GM19468 (cell line): ENCODE data around the gene CLPTM1L.
"Not testable (repeated sequence)": the region's sequence is repeated elsewhere in the genome, so short reads cannot be mapped to it uniquely, and the experiment has no call there.

Experiments
- ATAC-seq: cut with Tn5 transposase; IDR thresholded peaks from one replicate; pipeline ENCODE4 v1.9.1; 2021; ENCODE audit warnings: mild to moderate bottlenecking, moderate library complexity, moderate number of reproducible peaks; ENCODE audit not compliant: unreplicated experiment; ENCODE audit errors: extremely low read depth

Gene CLPTM1L

DNA sequence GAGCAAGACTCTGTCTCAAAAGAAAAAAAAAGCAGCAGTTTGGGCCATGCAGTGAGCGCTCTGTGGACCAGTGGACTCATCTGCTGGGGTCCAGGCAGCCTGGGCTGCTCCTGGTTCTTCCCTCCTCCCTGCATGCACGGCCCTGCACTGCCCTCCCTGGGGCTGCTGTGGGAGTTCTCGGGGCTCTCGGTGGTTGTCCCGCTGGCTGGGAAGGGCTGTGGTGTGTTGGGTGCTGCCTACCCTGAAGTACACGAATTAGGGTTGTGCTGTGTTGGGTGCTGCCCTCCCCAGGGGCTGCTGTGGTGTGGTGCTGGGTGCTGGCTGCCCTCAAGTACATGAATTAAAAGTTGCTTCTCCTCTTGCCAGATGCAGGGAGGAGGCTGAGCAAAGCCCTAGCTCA, 18.3 kb upstream of the CLPTM1L start:
- no peak for ATAC-seq

DNA sequence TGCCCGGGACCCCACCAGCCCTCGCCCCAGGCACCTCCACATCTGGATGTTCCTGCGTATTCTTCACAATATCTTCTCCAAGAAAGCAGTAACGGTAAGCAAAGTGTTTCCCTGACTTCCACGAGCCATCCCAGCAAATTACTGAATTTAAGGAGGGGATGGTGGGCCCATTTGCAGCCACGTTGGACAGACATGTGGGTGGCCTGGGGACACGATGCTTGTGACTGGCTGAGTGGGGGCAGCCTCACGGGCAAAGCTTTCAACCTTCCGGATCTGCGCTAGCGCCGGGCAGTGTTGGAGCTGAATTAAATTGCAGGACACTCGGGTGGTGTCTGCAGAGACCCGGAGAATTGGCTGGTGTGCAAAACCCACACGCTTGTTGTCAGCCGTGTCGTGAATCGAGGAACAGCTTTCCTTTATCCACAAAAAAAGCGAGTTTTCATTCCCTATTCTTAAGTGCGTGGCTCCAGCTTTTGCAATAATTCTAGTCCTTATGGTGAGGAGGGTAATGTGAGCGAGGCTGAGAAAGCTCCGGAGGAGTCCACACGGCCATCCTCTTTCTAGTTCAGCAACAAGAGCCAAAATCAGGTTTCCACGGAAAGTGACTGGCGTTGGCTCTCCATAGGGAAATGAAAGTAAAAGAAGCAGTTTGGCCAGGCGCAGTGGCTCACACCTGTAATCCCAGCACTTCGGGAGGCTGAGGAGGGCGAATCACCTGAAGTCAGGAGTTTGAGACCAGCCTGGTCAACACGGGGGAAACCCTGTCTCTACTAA, 17.5 kb upstream of the CLPTM1L start:
- no peak for ATAC-seq

DNA sequence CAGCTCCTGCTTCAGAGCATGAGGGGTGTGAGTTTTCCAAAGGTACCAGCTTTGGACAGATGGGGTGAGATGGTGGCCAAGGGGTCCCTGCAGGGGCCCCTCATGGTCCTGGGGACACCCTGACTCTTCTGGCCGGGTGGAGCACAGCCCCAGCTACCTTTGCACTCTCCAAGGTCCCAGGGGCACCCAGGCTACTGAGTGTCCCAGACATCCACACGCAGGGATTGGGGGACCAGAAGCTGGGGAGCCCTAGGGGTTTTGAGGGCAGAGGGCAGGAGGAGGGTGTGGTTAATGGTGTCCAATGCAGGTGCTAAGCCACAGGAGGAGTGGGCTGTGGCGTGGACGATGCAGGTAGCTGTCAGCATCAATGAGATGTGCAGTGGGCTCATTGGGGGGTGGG, 16.0 kb upstream of the CLPTM1L start:
- no peak for ATAC-seq

DNA sequence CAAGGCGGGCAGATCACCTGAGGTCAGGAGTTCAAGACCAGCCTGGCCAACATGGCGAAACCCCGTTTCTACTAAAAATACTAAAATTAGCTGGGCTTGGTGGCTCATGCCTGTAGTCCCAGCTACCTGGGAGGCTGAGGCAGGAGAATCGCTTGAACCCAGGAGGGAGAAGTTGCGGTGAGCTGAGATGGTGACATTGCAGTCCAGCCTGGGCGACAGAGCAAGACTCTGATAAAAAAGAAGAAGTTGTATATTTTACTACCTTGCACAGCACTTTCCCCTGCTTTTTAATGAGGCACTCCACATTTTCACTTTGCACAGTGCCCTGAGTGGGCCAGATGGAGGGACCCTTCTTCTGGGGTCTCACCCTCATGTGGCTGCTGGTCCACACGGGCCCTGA, 15.5 kb upstream of the CLPTM1L start:
- ATAC-seq = not testable (repeated sequence)

DNA sequence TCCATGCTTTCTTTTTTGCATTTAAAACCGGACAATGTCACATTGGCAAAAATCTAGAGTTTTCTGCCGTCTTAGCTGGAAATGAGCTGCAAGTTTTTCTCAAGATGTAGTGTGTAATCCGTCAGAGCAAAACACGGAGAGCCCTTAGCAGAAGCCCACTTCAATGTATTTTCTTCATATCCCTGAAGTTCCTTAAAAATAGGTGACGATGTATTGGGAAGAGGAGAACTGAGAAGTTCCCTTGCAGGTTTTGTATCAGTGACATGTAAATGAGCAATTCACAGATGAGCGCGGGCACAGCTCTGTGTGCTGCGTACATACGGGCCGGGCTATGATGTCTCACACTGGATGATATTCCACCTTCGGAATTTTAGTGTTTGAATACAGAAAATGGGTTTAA, 14.8 kb upstream of the CLPTM1L start:
- ATAC-seq = no peak

DNA sequence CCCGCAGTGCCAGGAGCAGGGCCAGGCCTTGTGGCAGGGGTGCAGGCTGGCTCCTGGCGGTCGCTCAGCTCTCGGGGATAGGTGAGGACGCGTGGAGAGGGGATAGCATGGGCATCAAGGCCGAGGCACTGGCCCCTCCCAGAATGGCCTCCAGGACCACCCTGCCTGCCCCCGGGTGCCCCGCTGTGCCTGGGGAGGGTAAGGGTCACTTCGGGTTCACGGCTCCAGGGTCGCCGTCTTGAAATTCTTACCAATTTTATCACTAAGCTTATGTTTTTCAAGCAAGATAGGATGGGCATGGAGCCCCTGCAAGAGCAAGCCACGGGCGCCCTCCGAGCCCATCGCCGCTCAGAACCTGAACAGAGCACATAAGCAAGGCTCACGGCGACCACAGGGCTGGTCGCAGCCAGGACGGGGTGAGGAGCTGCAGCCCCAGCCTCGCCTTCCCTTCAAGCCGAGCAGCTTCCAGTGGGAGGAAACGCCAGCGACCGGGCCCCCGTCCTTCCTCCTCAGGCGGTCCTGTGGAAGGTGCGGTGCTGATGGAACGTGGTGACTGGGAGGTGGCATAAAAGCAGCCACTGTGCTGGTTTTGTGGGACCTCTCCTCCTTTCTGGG, 14.2 kb upstream of the CLPTM1L start:
- no peak for ATAC-seq

DNA sequence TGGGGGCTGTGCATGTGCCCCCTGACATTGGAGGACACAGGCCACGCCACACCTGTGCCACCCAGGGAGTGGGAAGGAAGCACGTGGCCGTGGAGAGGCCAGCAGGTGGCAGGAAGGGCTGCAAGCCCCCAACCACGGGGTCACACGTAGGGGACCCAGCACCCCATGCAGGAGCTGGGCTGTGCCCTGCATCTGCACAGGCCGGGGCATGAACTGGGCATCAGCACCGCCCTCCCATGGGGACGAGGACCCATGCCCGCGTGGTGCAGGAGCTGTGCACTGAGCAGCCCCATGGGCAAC, 13.8 kb upstream of the CLPTM1L start:
- no peak for ATAC-seq

DNA sequence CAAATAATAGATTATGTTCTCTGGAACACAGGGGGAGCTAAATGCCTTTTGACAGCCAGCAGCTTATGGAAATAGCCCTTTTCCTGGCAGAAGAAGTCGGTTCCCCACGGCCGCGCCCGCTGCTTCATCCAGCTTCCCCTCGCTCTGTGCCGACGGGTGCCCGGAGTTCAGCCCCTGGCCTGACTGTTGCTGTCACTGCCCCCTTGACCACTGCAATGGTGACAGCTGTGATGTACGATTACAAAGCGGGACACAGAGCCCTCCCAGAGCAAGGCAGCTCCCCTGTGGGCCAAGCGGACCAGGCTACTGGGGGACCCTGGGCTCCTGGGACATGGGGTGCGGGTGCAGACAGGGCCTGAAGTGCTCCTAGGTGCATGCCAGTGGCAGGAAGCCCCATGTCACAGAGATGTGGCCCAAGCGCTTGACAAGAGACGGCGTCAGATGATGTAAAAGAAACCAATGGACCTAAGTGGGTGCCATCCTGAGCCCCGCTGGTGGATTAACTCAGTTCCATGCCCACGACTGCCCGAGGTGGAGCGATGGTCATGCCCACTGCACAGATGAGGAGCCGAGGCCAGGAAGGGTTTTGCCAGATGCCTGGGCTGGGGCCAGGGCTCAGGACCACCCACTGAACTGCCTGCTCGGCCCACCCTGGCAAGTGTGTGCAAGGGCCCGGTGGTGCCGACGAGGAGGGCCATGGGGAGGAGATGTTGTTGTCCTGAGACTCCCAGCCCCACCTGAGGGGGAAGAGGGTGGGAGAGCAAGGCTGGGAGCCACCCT, 13.2 kb upstream of the CLPTM1L start:
- ATAC-seq = no peak

DNA sequence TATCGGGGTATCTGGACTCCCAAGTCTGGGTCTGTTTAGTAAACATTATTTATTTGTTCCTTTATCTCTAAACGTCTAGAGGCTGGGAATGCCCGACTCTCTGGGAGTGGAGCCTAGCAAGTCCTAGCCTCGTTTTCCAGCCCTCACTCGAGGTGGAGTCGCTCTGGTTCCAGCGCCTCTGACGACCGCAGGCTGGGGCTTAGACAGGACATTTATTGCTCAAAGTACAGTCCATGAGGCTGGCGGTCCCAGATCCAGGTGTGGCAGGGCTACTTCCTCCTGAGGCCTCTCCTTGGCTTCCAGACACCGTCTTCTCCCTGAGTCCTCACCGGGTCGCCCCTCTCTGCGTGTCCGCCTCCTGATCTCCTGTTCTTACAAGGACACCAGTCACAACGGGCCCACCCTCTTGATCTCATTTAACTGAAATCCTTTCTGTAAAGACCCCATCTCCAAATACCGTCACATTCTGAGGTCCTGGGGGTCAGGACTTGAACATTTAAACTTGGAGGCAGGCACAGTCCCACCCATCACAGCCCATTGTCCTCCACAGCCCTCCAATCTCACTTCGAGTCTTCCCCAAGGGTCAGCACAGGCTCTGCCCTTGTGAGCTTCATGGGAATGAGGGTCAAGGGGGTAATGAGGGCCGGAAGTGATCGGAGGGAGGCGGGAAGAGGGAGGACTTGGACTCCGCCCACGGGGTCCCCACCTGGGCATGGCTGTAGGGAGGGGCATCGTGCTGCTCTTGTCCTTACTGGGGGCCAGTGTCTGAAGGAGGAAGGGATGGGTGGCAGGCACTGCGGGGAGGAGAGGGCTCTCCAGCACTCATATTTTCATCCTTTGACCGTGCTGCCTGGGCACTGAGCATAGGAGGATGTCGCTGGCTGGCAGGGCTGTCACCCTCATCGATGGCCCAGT, 12.2 kb upstream of the CLPTM1L start:
- ATAC-seq = no peak

DNA sequence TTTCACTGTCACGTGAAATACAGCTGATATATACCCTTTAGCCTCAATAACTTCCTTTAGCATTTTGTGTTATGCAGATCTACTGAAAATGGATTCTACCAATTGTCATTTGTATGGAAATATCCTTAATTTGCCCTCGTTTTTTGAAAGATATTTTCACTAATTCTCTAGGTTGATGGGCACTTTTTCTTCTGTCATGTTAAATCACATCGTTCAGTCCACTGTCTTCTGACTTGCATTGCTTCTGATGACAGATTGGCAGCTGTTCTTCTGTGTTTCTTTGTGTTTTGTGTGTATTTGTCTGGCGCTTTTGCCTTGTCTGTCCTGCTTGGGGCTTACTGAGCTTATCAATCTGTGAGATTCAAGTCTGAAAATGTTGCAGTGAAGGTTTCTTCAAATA, 9.7 kb upstream of the CLPTM1L start:
- ATAC-seq = no peak

DNA sequence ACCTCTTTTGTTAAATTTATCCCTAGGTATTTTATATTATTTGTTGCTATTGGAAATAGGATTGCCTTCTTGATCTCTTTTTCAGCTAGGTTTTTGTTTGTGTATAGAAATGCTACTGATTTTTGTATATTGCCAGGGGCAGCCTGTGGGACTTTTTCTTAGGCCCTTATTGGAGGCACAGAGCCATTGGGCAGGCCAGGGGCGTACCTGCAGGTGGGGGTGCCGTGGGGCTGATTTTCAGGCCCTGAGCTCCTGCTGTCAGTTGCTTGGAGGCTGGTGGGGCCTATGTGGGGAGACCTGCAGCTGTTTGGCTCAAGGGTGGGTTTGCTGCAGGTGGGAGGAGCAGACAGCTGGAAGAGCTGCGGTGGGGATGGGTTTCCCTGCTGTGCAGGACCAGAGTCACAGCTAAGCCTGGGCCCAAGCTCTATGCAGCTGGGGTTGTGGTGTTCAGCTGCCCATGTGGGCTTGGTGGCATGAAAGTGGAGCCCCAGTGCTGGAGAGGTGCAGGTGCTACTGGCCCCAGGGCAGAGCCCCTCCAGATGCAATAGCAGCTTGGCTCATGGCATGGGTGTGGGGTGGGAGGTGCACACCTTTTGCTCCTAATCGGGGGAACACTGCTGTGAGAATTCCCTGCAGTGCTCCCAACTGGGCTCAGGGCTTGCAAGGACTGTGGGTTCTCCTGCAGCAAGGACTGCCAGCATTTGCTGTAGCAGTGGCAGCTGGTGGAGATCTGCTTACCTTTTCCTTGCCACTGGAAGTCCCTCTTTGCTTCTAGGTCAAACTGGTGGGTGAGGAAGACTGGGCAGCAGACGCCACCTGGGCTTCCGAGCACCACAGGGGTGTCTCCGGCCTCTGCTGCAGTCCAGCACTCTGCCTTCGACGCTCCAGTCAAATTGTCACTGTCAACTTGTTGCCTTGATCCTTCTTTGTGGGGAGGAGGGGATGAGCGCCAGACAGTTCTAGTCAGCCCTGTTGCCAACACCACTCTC, 7.6 kb upstream of the CLPTM1L start:
- ATAC-seq = no peak

DNA sequence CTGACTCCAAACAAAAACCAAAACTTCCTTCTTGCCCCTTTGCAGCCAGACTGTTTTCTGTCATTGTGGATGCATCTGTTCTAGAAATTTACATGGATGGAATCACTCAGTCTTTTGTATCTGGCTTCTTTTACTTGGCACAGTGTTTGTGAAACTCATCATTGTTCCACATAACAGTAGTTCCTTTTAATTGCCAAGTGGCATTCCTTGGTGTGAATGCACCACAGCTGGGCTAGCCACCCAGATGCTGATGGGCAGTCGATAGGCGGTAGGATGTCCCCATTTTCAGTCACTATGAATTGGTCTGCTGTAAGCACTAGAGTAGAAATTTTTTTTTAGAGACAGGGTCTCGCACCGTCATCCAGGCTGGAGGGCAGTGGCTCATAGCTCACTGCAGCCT, 6.3 kb upstream of the CLPTM1L start:
- ATAC-seq = no peak

DNA sequence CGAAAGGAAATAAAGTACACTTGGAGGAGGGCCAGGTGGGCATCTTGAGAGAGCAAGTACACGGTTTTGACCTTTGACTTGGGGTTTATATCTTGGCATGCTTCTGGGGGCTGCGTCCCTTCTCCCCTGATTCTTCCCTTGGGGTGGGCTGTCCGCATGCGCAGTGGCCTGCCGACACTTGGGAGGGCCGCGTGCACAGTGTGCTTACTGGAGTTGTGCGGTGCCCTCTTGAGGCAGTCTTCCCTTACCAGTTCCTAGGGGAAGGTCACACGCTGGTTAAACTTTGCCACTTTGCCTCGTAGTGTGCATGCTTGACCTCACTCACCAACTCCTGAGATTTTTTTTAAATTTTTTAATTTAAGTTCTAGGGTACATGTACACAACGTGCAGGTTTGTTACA, 4.3 kb upstream of the CLPTM1L start:
- no peak for ATAC-seq

DNA sequence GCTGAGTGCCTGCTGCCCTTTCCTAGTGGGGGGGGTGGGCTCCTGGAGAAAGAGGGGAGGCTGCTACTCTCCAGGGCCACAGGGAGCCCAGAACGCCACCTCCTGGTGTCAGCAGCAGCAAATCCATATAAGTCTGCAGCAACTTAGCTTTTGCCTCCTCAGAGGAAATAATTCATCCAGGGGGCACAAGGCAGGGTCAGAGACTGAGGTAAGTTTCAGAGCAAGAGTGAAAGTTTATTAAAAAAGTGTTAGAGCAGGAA, 4.0 kb upstream of the CLPTM1L start:
- no peak for ATAC-seq

DNA sequence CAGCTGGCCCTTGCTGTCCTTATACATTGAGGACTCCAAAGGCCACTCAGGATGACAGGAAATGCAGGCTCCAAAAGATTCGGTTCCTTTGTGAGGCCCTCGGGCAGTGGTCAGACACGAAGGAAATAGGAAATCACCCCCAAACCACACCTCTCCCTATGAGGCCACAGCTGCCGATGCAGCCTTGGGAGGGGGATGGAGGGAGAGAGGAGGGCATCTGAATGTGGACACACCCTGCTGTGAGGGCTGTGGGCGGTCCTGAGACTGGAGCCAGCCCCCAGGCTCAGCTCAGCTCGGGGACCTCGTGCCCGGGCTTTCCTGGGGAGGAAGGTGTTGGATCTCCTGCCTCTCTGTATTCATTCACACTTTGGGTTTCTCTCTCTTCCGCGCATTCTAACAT, 2.7 kb upstream of the CLPTM1L start:
- no peak for ATAC-seq

DNA sequence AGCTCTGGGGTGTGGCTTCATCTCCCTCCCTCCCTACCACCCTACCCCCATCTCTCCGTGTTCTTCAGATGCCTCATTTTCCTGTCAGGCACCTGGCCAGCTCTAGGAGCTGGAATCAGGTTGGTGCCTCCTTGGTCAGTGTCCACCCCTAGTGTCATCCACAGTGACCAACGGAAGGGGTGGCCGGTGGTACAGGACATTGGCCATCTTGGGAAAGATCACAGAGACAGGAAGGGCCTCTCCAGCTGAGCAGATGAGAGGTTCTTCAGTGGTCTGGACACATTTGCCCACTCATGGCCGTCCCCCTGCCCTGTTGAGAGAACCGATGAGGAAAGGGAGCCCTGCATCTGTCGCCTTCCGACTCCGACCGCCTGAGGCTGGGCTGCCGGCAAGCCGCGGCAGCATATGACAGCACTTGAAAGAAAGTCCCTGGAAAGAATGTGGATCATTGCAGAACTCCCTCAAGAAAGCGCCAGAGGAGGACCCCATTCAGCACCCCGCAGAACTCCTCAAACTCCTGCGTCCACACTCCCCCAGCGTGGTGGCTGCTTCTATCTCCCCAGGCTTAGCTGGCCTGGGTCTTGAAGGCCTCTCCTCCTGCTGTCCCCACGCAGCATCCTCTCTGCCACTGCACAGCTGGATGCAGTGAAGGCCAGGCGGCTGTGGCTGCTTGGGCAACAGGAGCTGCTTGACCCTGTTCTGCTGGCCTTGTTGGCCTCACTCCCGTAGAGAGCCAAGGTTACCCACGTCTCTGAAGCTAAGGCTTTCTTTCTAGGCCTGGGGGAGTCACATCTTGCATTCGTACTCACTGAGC, 1.9 kb upstream of the CLPTM1L start:
- ATAC-seq = no peak

DNA sequence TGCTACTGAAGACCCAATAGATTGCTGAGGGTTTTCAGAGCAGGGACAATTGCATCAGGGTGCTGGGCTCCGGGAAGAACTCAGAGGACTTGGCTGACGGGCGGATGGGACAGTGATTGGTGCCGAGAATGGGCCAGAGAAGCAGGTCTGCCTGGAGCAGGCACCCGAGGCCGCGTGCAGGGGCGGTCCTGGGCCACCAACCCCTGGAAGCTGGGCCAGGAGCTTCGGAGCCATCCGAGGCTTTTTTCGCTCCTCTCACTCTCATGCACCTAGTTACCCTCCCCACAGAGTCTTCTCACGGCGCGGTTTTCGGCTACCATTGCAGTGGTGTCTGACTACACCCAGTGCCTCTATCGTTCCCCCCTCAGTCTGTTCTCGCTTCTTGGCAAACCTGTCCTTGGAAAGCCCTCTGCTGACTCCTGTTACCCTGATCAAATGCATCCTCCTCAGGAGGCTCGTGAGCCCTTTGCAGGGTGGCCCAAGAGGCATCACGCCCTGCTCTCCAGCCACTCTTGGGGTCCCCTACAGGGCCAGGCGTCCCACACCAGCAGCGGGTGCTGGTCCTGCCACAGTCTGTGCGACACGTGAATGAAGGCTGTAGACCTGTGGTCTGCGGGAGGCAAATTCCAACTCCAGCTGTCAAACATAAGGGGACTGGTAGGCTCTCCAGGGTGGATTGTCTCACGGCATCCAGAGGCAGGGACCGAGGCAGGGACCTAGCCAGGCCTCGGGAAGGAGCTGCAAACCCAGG, 1.2 kb upstream of the CLPTM1L start:
- no peak for ATAC-seq
